ENCODE measurements around the gene SLC2A8. TPM values are rescaled to one million over a fixed set of nuclear protein-coding genes. Genes with fewer than 3 reads are reported as not detected.
A peak's percentile ranks its signal among the peaks of the same experiment; 100 is the strongest.

Gene SLC2A8
- total RNA-seq, 5 donors from 2014 or later (not counting 1 experiment from before 2014, with no cell fraction given), result 1.4 to 6.2 (median 2.6) TPM

DNA sequence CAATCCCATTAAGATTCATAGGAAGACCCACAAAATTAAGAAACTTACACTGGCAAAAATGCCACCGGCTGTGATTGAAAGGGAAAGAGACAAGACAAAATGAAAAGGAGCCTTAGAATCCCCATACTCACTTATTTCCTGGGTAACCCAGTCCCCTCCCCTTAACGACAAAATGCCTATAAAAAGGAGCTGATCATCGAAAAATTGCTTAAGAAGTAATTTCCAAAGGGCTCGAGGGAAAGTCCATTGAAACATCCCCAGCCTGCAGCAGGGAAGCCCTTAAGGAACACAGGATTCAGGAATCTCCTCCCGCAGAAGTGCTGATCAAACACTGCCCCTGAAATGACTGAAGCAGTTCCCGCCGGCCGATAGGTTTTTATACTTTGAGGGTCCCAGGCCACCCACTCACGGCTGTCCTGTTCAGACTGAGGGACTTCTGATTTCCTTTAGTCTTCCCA is 26.5 kb downstream of the SLC2A8 start:
- CTCF ChIA-PET, result no interaction called here
- peaks cover 51 to 57% (median 52%) of the 10 kb centered on the region in 3 donors for H3K4me1 Mint-ChIP-seq

DNA sequence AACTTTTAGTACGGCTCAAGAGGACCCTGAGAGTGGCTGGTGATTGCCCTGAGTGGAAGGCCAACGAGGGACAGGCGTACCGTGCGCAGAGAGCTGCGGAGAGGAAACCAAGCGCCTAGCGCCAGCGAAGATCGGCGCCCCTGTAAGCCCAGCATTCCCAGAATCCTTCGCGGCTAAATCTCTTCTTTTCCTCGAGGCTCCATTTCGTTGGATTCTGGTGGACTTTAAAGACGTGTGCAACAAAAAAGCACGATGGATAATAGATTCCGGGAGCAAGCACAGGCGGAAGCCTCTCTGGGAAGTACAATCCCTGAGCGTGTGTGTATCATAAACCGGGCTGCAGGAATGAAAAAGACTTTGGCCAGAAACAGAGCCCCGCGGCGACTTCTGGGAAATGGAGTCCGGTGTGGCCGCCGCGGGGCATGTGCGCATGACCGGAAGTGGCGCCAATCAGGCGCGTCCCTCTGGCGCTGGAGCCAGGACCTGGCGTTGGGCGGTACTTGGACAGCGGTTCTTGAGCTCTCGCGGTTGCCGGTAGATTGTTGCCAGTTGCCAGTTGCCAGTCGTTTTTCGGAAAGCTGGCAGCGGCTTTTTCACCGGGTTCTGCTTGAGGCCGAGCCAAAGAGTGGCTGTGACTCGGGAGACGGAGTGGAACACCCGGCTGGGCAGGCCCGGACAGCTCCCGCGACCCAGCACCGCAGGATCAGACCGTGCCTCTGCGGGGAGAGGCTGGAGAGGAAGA is 27.1 kb downstream of the SLC2A8 start, which contains the start of gene ZNF79:
Gene ZNF79, plus strand, starts transcription at position 449 of the 742 bp plus-strand sequence. CDS start 406 bp downstream, outside the sequence.
- H3K27me3 Mint-ChIP-seq, result no peaks in the 10 kb centered on the region
- ChIA-PET POLR2A (interaction anchor here in 1 of 2 donors (0.6 to 1.0 kb wide), 3 partner anchors 15 to 27 kb away, joined by 3 to 4 read pairs (median 3); partner anchors contain the start of genes RPL12 and SLC2A8), CTCF (interaction anchor here in 1 of 2 donors (0.6 kb wide), 1 partner anchor 26 kb away, joined by 3 read pairs; the partner anchor contains the start of gene RPL12)
- H3K9me3 ChIP-seq, result no peaks in the 10 kb centered on the region
- DNase-seq, result peak; percentile 76 to 93 (median 86)
- peaks cover 4 to 32% of the 10 kb centered on the region in 2 experiments for H3K4me1 ChIP-seq (ENCODE audit: control insufficient read depth in 1 of 2, extremely low read depth in 1 of 2, insufficient read depth in 2 of 2, low read length in 2 of 2)
- peaks cover 4 to 11% of the 10 kb centered on the region in 2 donors for H3K36me3 ChIP-seq (ENCODE audit: control insufficient read depth in 2 of 2, extremely low read depth in 1 of 2, insufficient read depth in 1 of 2, low read length in 1 of 2)
- under 1% methylated on average over 54 of the region's 54 CpGs for WGBS (ENCODE audit: insufficient coverage)
- H3K27ac Mint-ChIP-seq, result peak within 1 kb of the TSS; percentile 95 to 98
- peak within 1 kb of the TSS; percentile 55 for H3K27ac ChIP-seq (ENCODE audit: low read length)
- H3K27me3 ChIP-seq (replicated peaks in 1 of 2; ENCODE audit: control insufficient read depth in 2 of 2, extremely low read depth in 1 of 2, insufficient read depth in 2 of 2, low read length in 1 of 2), result no peaks in the 10 kb centered on the region
- peaks cover 12% of the 10 kb centered on the region for H3K36me3 Mint-ChIP-seq
- peaks cover 52 to 57% (median 53%) of the 10 kb centered on the region in 3 donors for H3K4me1 Mint-ChIP-seq
- H3K9me3 Mint-ChIP-seq, result no peaks in the 10 kb centered on the region
- H3K4me3 ChIP-seq (ENCODE audit: control insufficient read depth in 1 of 2, extremely low read depth in 1 of 2, low read length in 1 of 2), result peak within 1 kb of the TSS; percentile 91 to 96
- ATAC-seq (replicated peaks in 1 of 4), result peak; percentile 92 to 94 (median 93)
- peak within 1 kb of the TSS; percentile 99 to 100 (median 99) for H3K4me3 Mint-ChIP-seq

More for the DNA sequence above, 26.5 kb downstream of the SLC2A8 start:
- Mint-ChIP-seq H3K4me3 (peak overlapping the region; percentile 99 to 100 (median 99)), H3K36me3 (peaks cover 7% of the 10 kb centered on the region), H3K27ac (peak overlapping the region; percentile 95 to 98), H3K27me3 (no peaks in the 10 kb centered on the region), H3K9me3 (no peaks in the 10 kb centered on the region)
- Histone ChIP-seq H3K9me3 (no peaks in the 10 kb centered on the region), H3K27ac (ENCODE audit: low read length) (peak overlapping the region; percentile 55), H3K27me3 (replicated peaks in 1 of 2; ENCODE audit: control insufficient read depth in 2 of 2, extremely low read depth in 1 of 2, insufficient read depth in 2 of 2, low read length in 1 of 2) (peaks cover 0 to 4% of the 10 kb centered on the region in 2 experiments), H3K4me1 (ENCODE audit: control insufficient read depth in 1 of 2, extremely low read depth in 1 of 2, insufficient read depth in 2 of 2, low read length in 2 of 2) (peaks cover 4 to 36% of the 10 kb centered on the region in 2 experiments), H3K36me3 (ENCODE audit: control insufficient read depth in 2 of 2, extremely low read depth in 1 of 2, insufficient read depth in 1 of 2, low read length in 1 of 2) (peaks cover 2 to 6% of the 10 kb centered on the region in 2 donors), H3K4me3 (ENCODE audit: control insufficient read depth in 1 of 2, extremely low read depth in 1 of 2, low read length in 1 of 2) (peak overlapping the region; percentile 91 to 96)
- DNase-seq (no peak), ATAC-seq (replicated peaks in 1 of 4) (no peak)
- 4% methylated on average over 4 of the region's 9 CpGs for WGBS (ENCODE audit: insufficient coverage)
- POLR2A ChIA-PET, result interaction anchor here in 1 of 2 donors (1.0 to 1.2 kb wide), 2 partner anchors 27 to 28 kb away, joined by 4 to 5 read pairs; partner anchors contain the start of genes LRSAM1, RPL12 and SLC2A8

DNA sequence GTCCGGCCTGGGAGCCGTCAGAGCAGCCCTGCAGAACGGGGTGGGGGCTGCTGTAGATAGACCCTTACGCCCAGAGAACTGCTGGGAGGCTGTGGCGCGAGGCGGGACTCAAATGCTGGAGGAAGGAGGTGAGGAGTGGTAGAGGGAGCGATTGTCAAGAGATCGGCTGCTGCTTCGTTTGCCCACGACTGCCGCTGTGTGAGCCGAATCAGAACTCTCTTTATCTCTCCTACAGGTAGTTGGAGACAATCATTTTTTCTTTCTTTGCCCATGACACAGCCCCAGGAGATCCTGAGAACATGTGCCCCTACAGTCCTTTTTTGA is 27.7 kb downstream of the SLC2A8 start:
- peak overlapping the region; percentile 55 for H3K27ac ChIP-seq (ENCODE audit: low read length)
- H3K27me3 ChIP-seq (replicated peaks in 1 of 2; ENCODE audit: control insufficient read depth in 2 of 2, extremely low read depth in 1 of 2, insufficient read depth in 2 of 2, low read length in 1 of 2), result no peaks in the 10 kb centered on the region
- Mint-ChIP-seq H3K27ac (peak overlapping the region; percentile 95 to 98), H3K4me3 (peak overlapping the region; percentile 99 to 100 (median 99)), H3K9me3 (no peaks in the 10 kb centered on the region), H3K4me1 (peaks cover 52 to 57% (median 53%) of the 10 kb centered on the region in 3 donors), H3K36me3 (peaks cover 12% of the 10 kb centered on the region), H3K27me3 (no peaks in the 10 kb centered on the region)
- peak in 27 of 35 experiments; percentile 16 to 64 (median 33) for DNase-seq
- CTCF ChIA-PET, result interaction anchor here in 1 of 2 donors (0.6 kb wide), 1 partner anchor 26 kb away, joined by 3 read pairs; the partner anchor contains the start of gene RPL12
- POLR2A ChIA-PET, result interaction anchor here in 1 of 2 donors (0.6 to 0.7 kb wide), 2 partner anchors 14 to 26 kb away, joined by 3 read pairs; partner anchors contain the start of gene RPL12
- peak; percentile 44 to 63 (median 54) for ATAC-seq (replicated peaks in 1 of 4)
- no peaks in the 10 kb centered on the region for H3K9me3 ChIP-seq
- H3K4me1 ChIP-seq (ENCODE audit: control insufficient read depth in 1 of 2, extremely low read depth in 1 of 2, insufficient read depth in 2 of 2, low read length in 2 of 2), result peaks cover 4 to 30% of the 10 kb centered on the region in 2 experiments
- WGBS (ENCODE audit: insufficient coverage), result 0% methylated on average over 6 of the region's 13 CpGs
- peak overlapping the region; percentile 91 to 96 for H3K4me3 ChIP-seq (ENCODE audit: control insufficient read depth in 1 of 2, extremely low read depth in 1 of 2, low read length in 1 of 2)
- peaks cover 4 to 16% of the 10 kb centered on the region in 2 donors for H3K36me3 ChIP-seq (ENCODE audit: control insufficient read depth in 2 of 2, extremely low read depth in 1 of 2, insufficient read depth in 1 of 2, low read length in 1 of 2)

DNA sequence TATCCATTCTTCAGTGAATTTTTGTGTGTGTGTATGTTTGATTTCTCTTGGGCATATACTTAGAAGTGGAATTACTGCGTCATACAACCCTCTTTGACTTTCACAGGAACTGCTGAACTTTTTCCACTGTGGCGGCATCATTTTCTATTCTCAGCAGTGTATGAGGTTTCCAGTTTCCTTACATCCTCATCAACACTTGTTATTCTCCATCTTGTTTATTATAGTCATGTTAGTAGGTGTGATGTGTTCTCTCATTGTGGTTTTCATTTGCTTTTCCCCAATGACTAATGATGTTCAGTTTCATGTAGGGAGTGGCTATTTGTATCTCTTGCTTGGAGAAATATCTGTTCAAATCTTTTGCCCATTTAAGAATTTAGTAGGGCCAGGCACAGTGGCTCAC is 29.8 kb downstream of the SLC2A8 start:
- ChIA-PET POLR2A (no interaction called here), CTCF (interaction anchor here in 1 of 2 donors (0.7 kb wide), 1 partner anchor 19 kb away, joined by 3 read pairs; no protein-coding TSS in a partner anchor)

DNA sequence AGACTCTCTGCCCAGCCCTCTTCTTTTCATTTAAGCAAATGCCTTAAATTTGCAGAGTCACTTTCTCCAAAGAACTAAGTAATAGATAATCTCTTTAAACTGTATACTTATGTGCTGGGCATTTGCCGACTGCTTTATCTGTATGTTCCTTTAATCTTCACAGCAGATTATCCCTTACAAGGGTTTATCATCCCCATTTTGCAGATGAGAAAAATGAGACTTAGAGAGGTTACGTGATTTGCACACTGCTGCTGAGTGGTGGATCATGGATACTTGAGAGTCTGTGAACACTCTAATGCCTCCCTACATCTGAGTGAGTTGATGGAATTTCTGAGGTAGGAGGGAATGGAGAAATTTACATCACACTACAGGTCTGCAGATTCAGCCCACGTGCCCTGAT is 31.4 kb downstream of the SLC2A8 start:
- Histone ChIP-seq H3K27ac (ENCODE audit: low read length) (no peak overlapping the region), H3K4me3 (ENCODE audit: control insufficient read depth in 1 of 2, extremely low read depth in 1 of 2, low read length in 1 of 2) (no peak overlapping the region), H3K36me3 (ENCODE audit: control insufficient read depth in 2 of 2, extremely low read depth in 1 of 2, insufficient read depth in 1 of 2, low read length in 1 of 2) (peaks cover 9 to 34% of the 10 kb centered on the region in 2 donors), H3K27me3 (replicated peaks in 1 of 2; ENCODE audit: control insufficient read depth in 2 of 2, extremely low read depth in 1 of 2, insufficient read depth in 2 of 2, low read length in 1 of 2) (no peaks in the 10 kb centered on the region), H3K9me3 (no peaks in the 10 kb centered on the region), H3K4me1 (ENCODE audit: control insufficient read depth in 1 of 2, extremely low read depth in 1 of 2, insufficient read depth in 2 of 2, low read length in 2 of 2) (peaks cover 4 to 26% of the 10 kb centered on the region in 2 experiments)
- ATAC-seq (replicated peaks in 1 of 4) (no peak), DNase-seq (no peak)
- peaks cover 31% of the 10 kb centered on the region for H3K36me3 Mint-ChIP-seq
- POLR2A ChIA-PET, result no interaction called here
- no peaks in the 10 kb centered on the region for H3K27me3 Mint-ChIP-seq
- no peaks in the 10 kb centered on the region for H3K9me3 Mint-ChIP-seq
- no peak overlapping the region for H3K4me3 Mint-ChIP-seq
- H3K27ac Mint-ChIP-seq, result no peak overlapping the region
- CTCF ChIA-PET, result no interaction called here
- H3K4me1 Mint-ChIP-seq, result peaks cover 44 to 53% (median 51%) of the 10 kb centered on the region in 3 donors
- no CpG with 5 or more reads among the region's 3 CpGs for WGBS (ENCODE audit: insufficient coverage)

More for the DNA sequence above, 29.8 kb downstream of the SLC2A8 start:
- Histone ChIP-seq H3K4me3 (ENCODE audit: control insufficient read depth in 1 of 2, extremely low read depth in 1 of 2, low read length in 1 of 2) (no peak overlapping the region), H3K27ac (ENCODE audit: low read length) (no peak overlapping the region), H3K9me3 (no peaks in the 10 kb centered on the region), H3K36me3 (ENCODE audit: control insufficient read depth in 2 of 2, extremely low read depth in 1 of 2, insufficient read depth in 1 of 2, low read length in 1 of 2) (peaks cover 9 to 29% of the 10 kb centered on the region in 2 donors), H3K4me1 (ENCODE audit: control insufficient read depth in 1 of 2, extremely low read depth in 1 of 2, insufficient read depth in 2 of 2, low read length in 2 of 2) (peaks cover 4 to 30% of the 10 kb centered on the region in 2 experiments), H3K27me3 (replicated peaks in 1 of 2; ENCODE audit: control insufficient read depth in 2 of 2, extremely low read depth in 1 of 2, insufficient read depth in 2 of 2, low read length in 1 of 2) (no peaks in the 10 kb centered on the region)
- ATAC-seq (replicated peaks in 1 of 4) (no peak), DNase-seq (peak in 1 of 35 experiments; percentile 18)
- Mint-ChIP-seq H3K36me3 (peaks cover 26% of the 10 kb centered on the region), H3K27me3 (no peaks in the 10 kb centered on the region), H3K4me3 (peak overlapping the region; percentile 8 to 100 (median 54)), H3K9me3 (no peaks in the 10 kb centered on the region), H3K27ac (no peak overlapping the region), H3K4me1 (peaks cover 53 to 64% (median 62%) of the 10 kb centered on the region in 3 donors)
- no CpG with 5 or more reads among the region's 2 CpGs for WGBS (ENCODE audit: insufficient coverage)

DNA sequence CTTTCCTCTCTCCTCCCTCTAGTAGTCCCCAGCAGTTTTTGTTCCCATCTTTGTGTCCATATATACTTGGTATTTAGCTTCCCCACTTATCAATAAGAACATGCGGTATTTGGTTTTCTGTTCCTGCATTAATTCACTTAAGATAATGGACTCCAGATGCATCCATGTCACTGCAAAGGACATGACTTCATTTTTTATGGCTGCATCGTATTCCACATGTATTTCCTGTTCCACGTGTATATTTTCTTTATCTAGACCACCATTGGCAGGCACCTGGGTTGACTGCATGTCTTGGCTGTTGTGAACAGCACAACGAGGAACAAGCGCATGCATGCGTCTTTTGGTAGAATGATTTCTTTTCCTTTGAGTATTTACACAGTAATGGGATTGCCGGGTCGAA is 33.4 kb downstream of the SLC2A8 start:
- 96% methylated on average over 3 of the region's 8 CpGs for WGBS (ENCODE audit: insufficient coverage)
- H3K4me3 Mint-ChIP-seq, result no peak overlapping the region
- DNase-seq (no peak), ATAC-seq (replicated peaks in 1 of 4) (no peak)
- ChIA-PET POLR2A (interaction anchor here in 1 of 2 donors (0.6 kb wide), 1 partner anchor 126 kb away, joined by 8 read pairs; no protein-coding TSS in a partner anchor), CTCF (no interaction called here)
- no peaks in the 10 kb centered on the region for H3K27me3 ChIP-seq (replicated peaks in 1 of 2; ENCODE audit: control insufficient read depth in 2 of 2, extremely low read depth in 1 of 2, insufficient read depth in 2 of 2, low read length in 1 of 2)
- no peak overlapping the region for H3K27ac Mint-ChIP-seq
- peaks cover 14 to 53% of the 10 kb centered on the region in 2 donors for H3K36me3 ChIP-seq (ENCODE audit: control insufficient read depth in 2 of 2, extremely low read depth in 1 of 2, insufficient read depth in 1 of 2, low read length in 1 of 2)
- H3K4me1 Mint-ChIP-seq, result peaks cover 25 to 33% (median 31%) of the 10 kb centered on the region in 3 donors
- no peak overlapping the region for H3K27ac ChIP-seq (ENCODE audit: low read length)
- peaks cover 0 to 9% of the 10 kb centered on the region in 2 experiments for H3K4me1 ChIP-seq (ENCODE audit: control insufficient read depth in 1 of 2, extremely low read depth in 1 of 2, insufficient read depth in 2 of 2, low read length in 2 of 2)
- H3K27me3 Mint-ChIP-seq, result no peaks in the 10 kb centered on the region
- no peaks in the 10 kb centered on the region for H3K9me3 ChIP-seq
- H3K9me3 Mint-ChIP-seq, result no peaks in the 10 kb centered on the region
- H3K36me3 Mint-ChIP-seq, result peaks cover 43% of the 10 kb centered on the region
- H3K4me3 ChIP-seq (ENCODE audit: control insufficient read depth in 1 of 2, extremely low read depth in 1 of 2, low read length in 1 of 2), result no peak overlapping the region
